ENCODE measurements around the gene GMEB2. TPM values are rescaled to one million over a fixed set of nuclear protein-coding genes. Genes with fewer than 3 reads are reported as not detected.
"Not testable (repeated sequence)": the region's sequence is repeated elsewhere in the genome, so short reads cannot be mapped to it uniquely, and the experiment has no call there.

The GMEB2 gene
- polyA plus RNA-seq, 4 donors: 8.4 to 10.4 (median 9.6) TPM

- H3K4me3 ChIP-seq (ENCODE audit: low read depth in 1 of 3, low read length in 3 of 3): peak overlapping the region in 2 of 3 donors; percentile 39 to 42
- DNase-seq (no peak), FAIRE-seq (no peak)
- 49 to 56% (median 52%) methylated on average over 14 to 15 of the region's 15 CpGs for WGBS, 3 donors
- H3K27ac ChIP-seq (ENCODE audit: low read depth in 1 of 3, low read length in 2 of 3): peak overlapping the region in 2 of 3 donors; percentile 14 to 72
- H3K9me3 ChIP-seq (ENCODE audit: control insufficient read depth in 2 of 2, insufficient read depth in 1 of 2, low read depth in 1 of 2, low read length in 1 of 2): no peaks in the 10 kb centered on the region
- H3K27me3 ChIP-seq (ENCODE audit: control insufficient read depth in 3 of 3, insufficient read depth in 3 of 3, low read length in 3 of 3): peaks cover 0 to 22% (median 0%) of the 10 kb centered on the region in 3 donors
- no peaks in the 10 kb centered on the region for H3K36me3 ChIP-seq (ENCODE audit: control insufficient read depth in 3 of 3, insufficient read depth in 2 of 3, low read depth in 1 of 3, low read length in 3 of 3)
- peaks cover 0 to 23% (median 0%) of the 10 kb centered on the region in 3 donors for H3K4me1 ChIP-seq (ENCODE audit: control insufficient read depth in 3 of 3, insufficient read depth in 2 of 3, low read depth in 1 of 3, low read length in 2 of 3)
Observed at GRCh38 chr20:63653974-63654668, 27.2 kb upstream of the GMEB2 start.

DNA sequence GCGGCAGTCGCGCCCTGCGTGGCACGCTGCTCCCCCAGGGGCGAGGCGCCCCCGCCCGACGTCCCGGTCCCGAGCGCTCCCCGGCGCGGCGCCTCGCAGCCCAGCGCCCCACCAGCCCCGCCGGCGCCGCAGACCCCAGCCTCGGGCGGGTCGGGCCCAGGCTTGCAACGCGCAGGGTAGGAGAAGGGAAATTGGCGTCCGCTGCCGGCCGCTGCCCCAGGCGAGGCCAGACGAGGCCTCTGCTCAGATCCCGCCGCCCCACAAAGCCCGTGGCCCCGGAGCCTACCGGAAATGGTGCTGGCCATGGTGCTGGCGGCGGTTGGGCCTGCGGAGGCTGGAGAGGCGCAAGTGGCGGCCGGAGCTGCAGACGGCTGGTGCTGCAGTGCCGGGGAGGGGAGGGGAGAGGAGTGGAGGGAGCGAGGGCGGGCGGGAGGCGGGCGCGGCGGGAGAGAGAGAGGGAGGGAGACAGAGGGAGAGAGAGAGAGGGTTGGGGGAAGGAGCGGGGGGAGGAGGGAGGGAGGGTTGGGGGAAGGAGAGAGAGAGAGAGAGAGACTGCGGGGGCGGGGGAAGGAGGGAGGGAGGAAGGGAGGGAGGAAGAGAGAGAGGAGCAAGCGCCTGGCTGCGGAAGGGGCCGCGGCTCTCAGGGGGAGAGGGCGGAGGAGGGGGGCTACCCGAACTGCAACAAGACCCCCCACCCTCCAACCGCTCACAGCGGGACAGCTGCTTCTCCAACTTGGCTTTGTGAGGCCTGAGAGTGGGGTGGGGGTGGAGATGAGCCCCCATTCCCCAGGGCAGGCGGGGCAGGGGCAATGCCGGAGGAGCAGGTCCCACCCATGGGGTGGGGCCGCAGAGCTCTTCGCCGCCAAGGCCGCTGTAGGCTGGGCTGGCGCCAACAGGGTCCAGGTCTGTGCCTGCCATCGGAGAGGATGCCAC lies 26.4 kb upstream of the GMEB2 start, which contains the start of gene STMN3:
STMN3 (minus strand) TSS at position 384 of the 933 bp plus-strand sequence; CDS start at position 305, 79 bp downstream.
- H3K9me3 ChIP-seq (ENCODE audit: control insufficient read depth in 2 of 2, insufficient read depth in 1 of 2, low read depth in 1 of 2, low read length in 1 of 2): no peaks in the 10 kb centered on the region
- 0 to 3% (median 1%) methylated on average over 37 to 73 of the region's 73 CpGs for WGBS, 3 donors
- H3K4me3 ChIP-seq (ENCODE audit: low read depth in 1 of 3, low read length in 3 of 3): peak within 1 kb of the TSS; percentile 42 to 59 (median 48)
- FAIRE-seq (no peak), DNase-seq (peak; percentile 43 to 92)
- peaks cover 0 to 20% (median 0%) of the 10 kb centered on the region in 3 donors for H3K4me1 ChIP-seq (ENCODE audit: control insufficient read depth in 3 of 3, insufficient read depth in 2 of 3, low read depth in 1 of 3, low read length in 2 of 3)
- peak within 1 kb of the TSS in 2 of 3 donors; percentile 45 to 72 for H3K27ac ChIP-seq (ENCODE audit: low read depth in 1 of 3, low read length in 2 of 3)
- peaks cover 0 to 2% (median 0%) of the 10 kb centered on the region in 3 donors for H3K36me3 ChIP-seq (ENCODE audit: control insufficient read depth in 3 of 3, insufficient read depth in 2 of 3, low read depth in 1 of 3, low read length in 3 of 3)
- H3K27me3 ChIP-seq (ENCODE audit: control insufficient read depth in 3 of 3, insufficient read depth in 3 of 3, low read length in 3 of 3): peaks cover 0 to 22% (median 0%) of the 10 kb centered on the region in 3 donors

DNA sequence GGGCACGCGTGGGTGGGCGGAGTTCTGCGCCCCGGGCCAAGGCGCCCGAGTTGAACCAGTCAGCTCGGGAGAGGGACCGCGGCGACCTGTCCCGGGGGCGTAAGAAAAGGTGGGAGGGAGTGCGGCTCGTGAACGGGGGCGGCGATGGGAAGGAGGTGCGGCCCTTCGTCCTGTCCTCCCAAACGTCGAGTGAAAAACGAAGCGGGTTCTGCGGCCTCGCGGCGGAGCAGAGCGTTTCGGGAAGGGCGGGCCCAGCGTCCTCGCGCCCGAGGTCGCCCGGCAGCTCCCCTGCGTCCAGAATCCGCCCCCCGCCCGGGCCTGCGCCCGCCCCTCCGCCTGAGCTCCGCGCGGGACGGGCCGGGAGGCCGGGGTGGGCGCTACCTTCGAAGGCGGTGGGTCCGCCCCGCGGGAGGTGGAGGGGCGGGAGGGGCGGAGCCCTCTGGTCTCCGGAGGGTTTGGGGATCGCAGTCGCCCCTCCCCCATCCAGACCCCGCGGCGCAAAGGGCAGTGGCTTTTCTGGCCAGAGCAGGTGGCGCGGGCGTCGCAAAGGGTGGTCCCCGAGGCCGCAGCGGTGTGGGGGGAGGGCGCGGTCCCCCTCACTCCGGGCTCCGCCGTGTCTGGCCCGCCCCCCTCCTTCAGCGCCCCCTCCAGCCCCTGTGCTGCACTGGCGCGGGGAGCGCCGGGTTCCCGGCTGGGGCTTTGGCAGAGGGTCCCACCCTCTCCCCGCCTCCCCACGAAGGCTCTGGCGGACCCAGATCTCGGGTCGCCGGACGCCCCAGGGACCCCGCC lies 25.5 kb upstream of the GMEB2 start:
- Histone ChIP-seq H3K4me3 (ENCODE audit: low read depth in 1 of 3, low read length in 3 of 3) (peak overlapping the region; percentile 20 to 59 (median 48)), H3K27me3 (ENCODE audit: control insufficient read depth in 3 of 3, insufficient read depth in 3 of 3, low read length in 3 of 3) (peaks cover 0 to 22% (median 0%) of the 10 kb centered on the region in 3 donors), H3K4me1 (ENCODE audit: control insufficient read depth in 3 of 3, insufficient read depth in 2 of 3, low read depth in 1 of 3, low read length in 2 of 3) (peaks cover 0 to 16% (median 0%) of the 10 kb centered on the region in 3 donors), H3K9me3 (ENCODE audit: control insufficient read depth in 2 of 2, insufficient read depth in 1 of 2, low read depth in 1 of 2, low read length in 1 of 2) (no peaks in the 10 kb centered on the region), H3K27ac (ENCODE audit: low read depth in 1 of 3, low read length in 2 of 3) (no peak overlapping the region), H3K36me3 (ENCODE audit: control insufficient read depth in 3 of 3, insufficient read depth in 2 of 3, low read depth in 1 of 3, low read length in 3 of 3) (peaks cover 0 to 2% (median 0%) of the 10 kb centered on the region in 3 donors)
- peak in 1 of 2 donors; percentile 39 for DNase-seq
- WGBS, 3 donors: 1 to 2% (median 2%) methylated on average over 63 to 90 of the region's 91 CpGs
- no peak for FAIRE-seq

DNA sequence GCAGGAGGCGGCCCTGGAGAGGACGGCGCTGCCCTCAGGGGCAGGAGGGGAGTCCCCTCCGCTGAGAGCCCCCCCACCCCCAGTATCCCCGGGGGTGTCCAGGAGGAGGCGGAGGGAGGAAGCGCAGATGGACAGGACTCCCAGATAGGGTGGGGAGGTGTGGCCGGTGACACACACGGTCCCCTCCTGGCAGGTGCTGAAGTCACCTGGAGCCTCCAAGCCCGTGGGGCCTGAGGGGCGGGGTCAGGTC lies 25.0 kb upstream of the GMEB2 start:
- FAIRE-seq (no peak), DNase-seq (no peak)
- WGBS, 3 donors: 9 to 26% (median 18%) methylated on average over 11 of the region's 11 CpGs
- Histone ChIP-seq H3K36me3 (ENCODE audit: control insufficient read depth in 3 of 3, insufficient read depth in 2 of 3, low read depth in 1 of 3, low read length in 3 of 3) (peaks cover 0 to 2% (median 0%) of the 10 kb centered on the region in 3 donors), H3K4me3 (ENCODE audit: low read depth in 1 of 3, low read length in 3 of 3) (peak overlapping the region in 2 of 3 donors; percentile 20 to 48), H3K9me3 (ENCODE audit: control insufficient read depth in 2 of 2, insufficient read depth in 1 of 2, low read depth in 1 of 2, low read length in 1 of 2) (no peaks in the 10 kb centered on the region), H3K27me3 (ENCODE audit: control insufficient read depth in 3 of 3, insufficient read depth in 3 of 3, low read length in 3 of 3) (peaks cover 0 to 22% (median 0%) of the 10 kb centered on the region in 3 donors), H3K4me1 (ENCODE audit: control insufficient read depth in 3 of 3, insufficient read depth in 2 of 3, low read depth in 1 of 3, low read length in 2 of 3) (peaks cover 0 to 12% (median 0%) of the 10 kb centered on the region in 3 donors), H3K27ac (ENCODE audit: low read depth in 1 of 3, low read length in 2 of 3) (no peak overlapping the region)

- H3K4me3 ChIP-seq (ENCODE audit: low read depth in 1 of 3, low read length in 3 of 3); H3K9me3 ChIP-seq (ENCODE audit: control insufficient read depth in 2 of 2, insufficient read depth in 1 of 2, low read depth in 1 of 2, low read length in 1 of 2); H3K27ac ChIP-seq (ENCODE audit: low read depth in 1 of 3, low read length in 2 of 3); DNase-seq; FAIRE-seq; H3K36me3 ChIP-seq (ENCODE audit: control insufficient read depth in 3 of 3, insufficient read depth in 2 of 3, low read depth in 1 of 3, low read length in 3 of 3): not testable (repeated sequence)
- WGBS, 3 donors: 84 to 93% (median 89%) methylated on average over 12 to 25 of the region's 25 CpGs
- Histone ChIP-seq H3K27me3 (ENCODE audit: control insufficient read depth in 3 of 3, insufficient read depth in 3 of 3, low read length in 3 of 3) (peaks cover 0 to 22% (median 0%) of the 10 kb centered on the region in 3 donors), H3K4me1 (ENCODE audit: control insufficient read depth in 3 of 3, insufficient read depth in 2 of 3, low read depth in 1 of 3, low read length in 2 of 3) (peaks cover 0 to 12% (median 0%) of the 10 kb centered on the region in 3 donors)
Observed at GRCh38 chr20:63650486-63650885, 23.6 kb upstream of the GMEB2 start.

GRCh38 chr20:63648895-63649589 lies 22.1 kb upstream of the GMEB2 start:
- DNase-seq (no peak), FAIRE-seq (no peak)
- Histone ChIP-seq H3K36me3 (ENCODE audit: control insufficient read depth in 3 of 3, insufficient read depth in 2 of 3, low read depth in 1 of 3, low read length in 3 of 3) (peaks cover 0 to 2% (median 0%) of the 10 kb centered on the region in 3 donors), H3K27me3 (ENCODE audit: control insufficient read depth in 3 of 3, insufficient read depth in 3 of 3, low read length in 3 of 3) (peaks cover 0 to 21% (median 0%) of the 10 kb centered on the region in 3 donors), H3K9me3 (ENCODE audit: control insufficient read depth in 2 of 2, insufficient read depth in 1 of 2, low read depth in 1 of 2, low read length in 1 of 2) (no peaks in the 10 kb centered on the region), H3K27ac (ENCODE audit: low read depth in 1 of 3, low read length in 2 of 3) (no peak overlapping the region), H3K4me3 (ENCODE audit: low read depth in 1 of 3, low read length in 3 of 3) (no peak overlapping the region), H3K4me1 (ENCODE audit: control insufficient read depth in 3 of 3, insufficient read depth in 2 of 3, low read depth in 1 of 3, low read length in 2 of 3) (peaks cover 0 to 9% (median 0%) of the 10 kb centered on the region in 3 donors)
- 63 to 78% (median 65%) methylated on average over 11 of the region's 11 CpGs for WGBS, 3 donors

DNA sequence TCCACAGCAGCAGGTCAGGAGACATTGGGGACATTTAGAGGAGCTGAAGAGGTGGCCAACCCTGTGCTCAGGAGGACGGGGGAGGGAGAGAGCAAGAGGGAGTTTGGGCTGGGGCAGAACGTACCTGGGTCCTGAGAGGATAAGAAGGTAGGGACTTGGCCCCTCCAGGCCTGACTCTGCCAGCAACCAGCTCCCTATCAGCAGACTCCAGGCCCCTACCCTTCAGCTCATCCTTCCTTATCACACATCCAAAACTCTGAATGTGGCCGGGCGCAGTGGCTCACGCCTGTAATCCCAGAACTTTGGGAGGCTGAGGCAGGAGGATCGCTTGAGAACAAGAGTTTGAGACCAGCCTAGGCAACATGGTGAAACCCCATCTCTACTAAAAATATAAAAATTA lies 21.3 kb upstream of the GMEB2 start:
- Histone ChIP-seq H3K9me3 (ENCODE audit: control insufficient read depth in 2 of 2, insufficient read depth in 1 of 2, low read depth in 1 of 2, low read length in 1 of 2) (no peaks in the 10 kb centered on the region), H3K27me3 (ENCODE audit: control insufficient read depth in 3 of 3, insufficient read depth in 3 of 3, low read length in 3 of 3) (peaks cover 0 to 20% (median 0%) of the 10 kb centered on the region in 3 donors), H3K4me1 (ENCODE audit: control insufficient read depth in 3 of 3, insufficient read depth in 2 of 3, low read depth in 1 of 3, low read length in 2 of 3) (peaks cover 0 to 5% (median 0%) of the 10 kb centered on the region in 3 donors), H3K4me3 (ENCODE audit: low read depth in 1 of 3, low read length in 3 of 3) (no peak overlapping the region), H3K27ac (ENCODE audit: low read depth in 1 of 3, low read length in 2 of 3) (no peak overlapping the region), H3K36me3 (ENCODE audit: control insufficient read depth in 3 of 3, insufficient read depth in 2 of 3, low read depth in 1 of 3, low read length in 3 of 3) (peaks cover 0 to 4% (median 2%) of the 10 kb centered on the region in 3 donors)
- DNase-seq (no peak), FAIRE-seq (no peak)
- WGBS, 3 donors: 80 to 92% (median 86%) methylated on average over 6 of the region's 6 CpGs

Data from small intestine (tissue), 7 donors.